GM06990 (cell line): Measurements from ENCODE around the gene DSCAML1.

ENCODE experiments used
- DNase-seq: peaks from one replicate; pipeline ENCODE4 v3.0.0-alpha.2; 2011; ENCODE audit not compliant: insufficient read length; ENCODE audit errors: extremely low read depth
- H3K27me3 ChIP-seq: replicated peaks from 2 replicates; pipeline ENCODE4 v1.6.0; 2011; ENCODE audit warnings: low read length; ENCODE audit not compliant: control insufficient read depth, insufficient read depth
- H3K36me3 ChIP-seq: 2 replicates; pipeline ENCODE4 v1.5.1; 2011; ENCODE audit warnings: low read length; ENCODE audit not compliant: control insufficient read depth, insufficient read depth
- H3K4me3 ChIP-seq: replicated peaks from 2 replicates; pipeline ENCODE4 v1.5.1; 2011; ENCODE audit warnings: low read depth, mild to moderate bottlenecking, control low read depth, low read length
- CTCF ChIP-seq: IDR thresholded peaks from 2 replicates; pipeline ENCODE4 v1.5.1; 2011; ENCODE audit warnings: low read length, control low read depth, mild to moderate bottlenecking, inconsistent platforms; ENCODE audit not compliant: insufficient read depth, poor library complexity, severe bottlenecking

Gene DSCAML1

GRCh38 chr11:117467770-117468169 is 329.2 kb downstream of the DSCAML1 start:
- Histone ChIP-seq H3K4me3 (no peak overlapping the region), H3K36me3 (no peaks in the 10 kb centered on the region), H3K27me3 (no peaks in the 10 kb centered on the region)
- no peak for TF ChIP-seq CTCF
- no peak for DNase-seq

DNA sequence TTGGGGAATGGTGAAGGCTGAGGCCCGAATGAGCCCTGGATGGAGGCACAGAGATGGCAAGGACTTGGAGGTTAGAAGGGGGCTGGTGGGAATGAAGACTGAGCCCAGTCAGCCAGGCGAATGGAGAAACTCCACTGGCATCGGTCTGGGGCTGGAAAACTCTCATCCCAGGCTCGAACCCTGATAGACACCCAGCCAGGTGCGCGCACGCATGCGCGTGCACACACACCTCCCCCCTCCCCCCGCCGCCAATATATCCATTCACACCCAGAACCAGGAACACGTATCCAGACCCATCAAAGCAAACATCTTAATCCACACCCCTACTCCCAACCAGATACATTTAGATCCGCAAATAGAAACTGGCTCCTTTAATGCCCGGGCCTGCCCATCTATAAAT is 330.1 kb downstream of the DSCAML1 start:
- Histone ChIP-seq H3K4me3 (no peak overlapping the region), H3K27me3 (no peaks in the 10 kb centered on the region), H3K36me3 (no peaks in the 10 kb centered on the region)
- no peak for DNase-seq
- no peak for TF ChIP-seq CTCF

DNA sequence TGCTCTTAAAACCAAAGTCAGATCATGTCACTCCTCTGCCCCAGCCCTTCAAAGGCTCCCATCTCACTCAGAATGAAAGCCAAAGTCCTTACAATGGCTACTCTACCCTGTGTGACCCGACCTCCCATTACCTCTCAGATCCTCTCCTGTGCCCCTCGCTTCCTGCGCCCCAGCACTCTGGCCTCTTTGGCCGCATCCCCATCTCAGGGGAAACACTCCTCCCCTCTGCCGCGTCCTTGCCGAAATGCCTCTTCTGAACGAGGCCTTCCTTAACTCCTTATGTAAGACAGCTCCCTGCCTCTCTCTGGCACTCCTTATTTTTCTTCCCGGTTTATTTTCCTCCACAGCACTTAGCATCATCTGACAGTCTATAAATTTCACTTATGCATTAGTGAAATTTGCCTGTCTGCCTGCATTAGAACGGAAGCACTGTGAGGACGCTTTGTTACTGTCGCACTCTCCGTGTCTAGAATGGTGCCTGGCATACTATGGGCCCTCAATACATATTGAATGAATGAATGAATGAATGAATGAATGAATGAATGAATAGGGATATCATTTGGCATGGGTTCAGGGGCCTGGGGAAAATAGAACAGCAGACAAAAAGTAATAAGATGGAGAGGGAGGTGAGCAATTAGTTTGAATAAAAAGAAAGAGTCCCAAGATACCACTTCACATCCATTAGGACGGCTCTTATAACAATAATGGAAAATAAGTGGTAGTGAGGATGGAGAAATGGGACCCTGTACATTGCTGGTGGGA is 331.6 kb downstream of the DSCAML1 start:
- no peak for TF ChIP-seq CTCF
- Histone ChIP-seq H3K27me3 (no peaks in the 10 kb centered on the region), H3K36me3 (no peaks in the 10 kb centered on the region), H3K4me3 (no peak overlapping the region)
- DNase-seq: no peak

- no peaks in the 10 kb centered on the region for H3K36me3 ChIP-seq
- H3K4me3 ChIP-seq: no peak overlapping the region
- H3K27me3 ChIP-seq: no peaks in the 10 kb centered on the region
- no peak for TF ChIP-seq CTCF
- DNase-seq: no peak
These were observed 332.2 kb downstream of the DSCAML1 start for GRCh38 chr11:117464778-117465177.

DNA sequence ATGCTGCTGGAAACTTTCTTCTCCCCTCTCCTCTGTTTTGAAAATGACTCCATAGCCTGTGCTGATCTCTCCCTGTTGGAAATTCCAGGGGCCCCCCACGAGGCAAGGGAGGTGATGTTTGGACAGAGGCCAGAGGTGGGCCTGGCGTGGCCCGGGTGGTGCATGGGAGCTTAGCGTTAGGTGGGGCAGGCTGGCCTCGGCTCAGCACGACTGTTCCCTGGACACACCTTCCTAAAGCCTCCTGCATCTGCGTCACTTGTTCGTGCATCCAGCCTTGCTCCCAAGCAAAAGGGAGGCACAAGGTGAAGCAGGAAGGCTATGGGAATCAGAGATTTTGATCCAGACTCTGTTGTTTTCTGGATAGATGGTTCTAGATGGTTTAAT is 334.2 kb downstream of the DSCAML1 start:
- no peak overlapping the region for H3K4me3 ChIP-seq
- H3K27me3 ChIP-seq: no peaks in the 10 kb centered on the region
- no peaks in the 10 kb centered on the region for H3K36me3 ChIP-seq
- DNase-seq: no peak
- TF ChIP-seq CTCF: no peak
